HEK293T (cell line): ENCODE measurements around the gene MACROD1.

ENCODE experiments used
- CTCF ChIA-PET: fragments of 350-600 bp; formaldehyde crosslinking; extraction: SDS; loops from one replicate; lab custom pipeline; 2021; ENCODE audit warnings: antibody characterized with exemption, inconsistent platforms; lab: Yijun Ruan, JAX
- POLR2A ChIA-PET: fragments of 350-600 bp; formaldehyde crosslinking; extraction: SDS; loops from one replicate; lab custom pipeline; 2020; ENCODE audit warnings: antibody characterized with exemption, inconsistent platforms; lab: Yijun Ruan, JAX
- DNase-seq: peaks from one replicate; pipeline ENCODE4 v3.0.0; 2012; ENCODE audit warnings: mixed read lengths; ENCODE audit errors: extremely low spot score
- ARNT ChIP-seq: fragments of 450-650 bp; IDR thresholded peaks from 2 replicates; pipeline ENCODE4 v1.6.1; 2017; ENCODE audit warnings: mild to moderate bottlenecking
- BHLHE40 ChIP-seq: fragments of 450-650 bp; IDR thresholded peaks from 2 replicates; pipeline ENCODE4 v1.6.1; 2016; ENCODE audit warnings: mild to moderate bottlenecking, moderate library complexity, borderline replicate concordance
- CTBP1 ChIP-seq: fragments of 450-650 bp; IDR thresholded peaks from 2 replicates; pipeline ENCODE4 v1.6.1; 2016; ENCODE audit warnings: borderline replicate concordance
- ELF4 ChIP-seq: fragments of 450-650 bp; IDR thresholded peaks from 2 replicates; pipeline ENCODE4 v1.6.1; 2017; ENCODE audit warnings: antibody characterized with exemption
- FOXA1 ChIP-seq: fragments of 450-650 bp; IDR thresholded peaks from 2 replicates; pipeline ENCODE4 v1.6.1; 2016; ENCODE audit warnings: mild to moderate bottlenecking
- FOXK2 ChIP-seq: fragments of 450-650 bp; IDR thresholded peaks from 2 replicates; pipeline ENCODE4 v1.6.1; 2016; ENCODE audit warnings: mild to moderate bottlenecking
- FOXM1 ChIP-seq: fragments of 450-650 bp; IDR thresholded peaks from 2 replicates; pipeline ENCODE4 v1.6.1; 2017; ENCODE audit warnings: mild to moderate bottlenecking, borderline replicate concordance
- HDGF ChIP-seq: fragments of 450-650 bp; IDR thresholded peaks from 2 replicates; pipeline ENCODE4 v1.6.1; 2017; ENCODE audit warnings: antibody characterized with exemption, borderline replicate concordance
- L3MBTL2 ChIP-seq: fragments of 450-650 bp; conservative IDR thresholded peaks from 2 replicates; pipeline ENCODE4 v1.6.1; 2016; ENCODE audit warnings: mild to moderate bottlenecking
- LEF1 ChIP-seq: fragments of 450-650 bp; IDR thresholded peaks from 2 replicates; pipeline ENCODE4 v1.6.1; 2017; ENCODE audit warnings: mild to moderate bottlenecking, borderline replicate concordance
- NFRKB ChIP-seq: fragments of 450-650 bp; IDR thresholded peaks from 2 replicates; pipeline ENCODE4 v1.6.1; 2016; ENCODE audit warnings: mild to moderate bottlenecking, moderate library complexity
- SP1 ChIP-seq: fragments of 450-650 bp; IDR thresholded peaks from 2 replicates; pipeline ENCODE4 v1.6.1; 2017
- SUZ12 ChIP-seq: fragments of 450-650 bp; IDR thresholded peaks from 2 replicates; pipeline ENCODE4 v1.6.1; 2016; ENCODE audit warnings: mild to moderate bottlenecking
- TARDBP ChIP-seq: fragments of 450-650 bp; IDR thresholded peaks from 2 replicates; pipeline ENCODE4 v1.6.1; 2016
- ZNF384 ChIP-seq: fragments of 450-650 bp; IDR thresholded peaks from 2 replicates; pipeline ENCODE4 v1.6.1; 2016
- TF ChIP-seq, protein P1 (sequence below): fragments of 450-650 bp; IDR thresholded peaks from 2 replicates; pipeline ENCODE4 v1.6.1; 2016

Gene MACROD1

GRCh38 chr11:64119700-64120099 lies 46.2 kb downstream of the MACROD1 start:
- CTCF ChIA-PET, result no interaction called here
- TF ChIP-seq ARNT, result no peak
- TF ChIP-seq FOXK2, result no peak
- no peak for TF ChIP-seq ELF4
- TF ChIP-seq FOXA1, result no peak
- POLR2A ChIA-PET, result no interaction called here
- no peak for DNase-seq

- DNase-seq, result no peak
- POLR2A ChIA-PET, result no interaction called here
- TF ChIP-seq NFRKB (no peak), FOXM1 (no peak), CTBP1 (no peak), L3MBTL2 (no peak), SUZ12 (no peak), LEF1 (no peak), TARDBP (no peak), ZNF384 (no peak), BHLHE40 (no peak)
- CTCF ChIA-PET, result interaction anchor here (0.7 kb wide), 1 partner anchor 24 kb away, joined by 5 read pairs; no protein-coding TSS in a partner anchor
Observed at GRCh38 chr11:64118876-64119665, 46.8 kb downstream of the MACROD1 start.

GRCh38 chr11:64117763-64118459 lies 48.0 kb downstream of the MACROD1 start:
- POLR2A ChIA-PET, result no interaction called here
- CTCF ChIA-PET, result no interaction called here
- no peak for TF ChIP-seq ZNF384
- TF ChIP-seq TARDBP, result no peak
- TF ChIP-seq SP1, result no peak
- no peak for TF ChIP-seq HDGF
- TF ChIP-seq CTBP1, result no peak
- DNase-seq, result no peak

GRCh38 chr11:64115531-64116522 lies 50.1 kb downstream of the MACROD1 start:
- ChIA-PET CTCF (interaction anchor here (0.6 kb wide), 1 partner anchor 99 kb away, joined by 3 read pairs; no protein-coding TSS in a partner anchor), POLR2A (no interaction called here)
- TF ChIP-seq L3MBTL2 (no peak), FOXK2 (no peak), SP1 (no peak), NFRKB (no peak), SUZ12 (no peak), ELF4 (no peak), TARDBP (no peak), ARNT (no peak), LEF1 (no peak), HDGF (no peak), FOXM1 (no peak)
- TF ChIP-seq, protein P1, sequence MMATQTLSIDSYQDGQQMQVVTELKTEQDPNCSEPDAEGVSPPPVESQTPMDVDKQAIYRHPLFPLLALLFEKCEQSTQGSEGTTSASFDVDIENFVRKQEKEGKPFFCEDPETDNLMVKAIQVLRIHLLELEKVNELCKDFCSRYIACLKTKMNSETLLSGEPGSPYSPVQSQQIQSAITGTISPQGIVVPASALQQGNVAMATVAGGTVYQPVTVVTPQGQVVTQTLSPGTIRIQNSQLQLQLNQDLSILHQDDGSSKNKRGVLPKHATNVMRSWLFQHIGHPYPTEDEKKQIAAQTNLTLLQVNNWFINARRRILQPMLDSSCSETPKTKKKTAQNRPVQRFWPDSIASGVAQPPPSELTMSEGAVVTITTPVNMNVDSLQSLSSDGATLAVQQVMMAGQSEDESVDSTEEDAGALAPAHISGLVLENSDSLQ, result no peak
- no peak for DNase-seq

GRCh38 chr11:64114231-64114630 lies 51.7 kb downstream of the MACROD1 start:
- ChIA-PET POLR2A (no interaction called here), CTCF (no interaction called here)
- DNase-seq, result no peak
- TF ChIP-seq TARDBP (0 out of 2 replicates have a peak, but pooled peaks have one; percentile 27), CTBP1 (0 out of 2 replicates have a peak, but pooled peaks have one; percentile 5), FOXM1 (no peak)

DNA sequence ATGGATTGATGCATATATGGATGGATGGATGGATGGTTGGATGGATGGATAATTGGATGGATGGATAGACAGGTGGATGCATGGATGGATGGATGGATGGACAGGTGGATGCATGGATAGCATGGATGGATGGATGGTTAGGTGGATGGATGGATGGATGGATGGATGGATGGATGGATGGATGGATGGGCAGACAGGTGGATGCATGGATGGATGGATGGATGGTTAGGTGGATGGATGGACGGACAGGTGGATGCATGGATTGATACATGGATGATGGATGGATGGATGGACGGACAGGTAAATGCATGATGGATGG lies 52.5 kb downstream of the MACROD1 start:
- TF ChIP-seq L3MBTL2 (no peak), NFRKB (no peak), LEF1 (no peak), SUZ12 (no peak), FOXM1 (no peak), ZNF384 (no peak), BHLHE40 (no peak), SP1 (no peak), FOXK2 (no peak), HDGF (no peak), TARDBP (no peak), ELF4 (no peak), ARNT (no peak), FOXA1 (no peak), CTBP1 (no peak)
- TF ChIP-seq, protein P1, result no peak
- no peak for DNase-seq
- ChIA-PET POLR2A (no interaction called here), CTCF (no interaction called here)
